Colon (tissue), 2 donors: ENCODE measurements around the gene STARD3.
"Not testable (repeated sequence)": the region's sequence is repeated elsewhere in the genome, so short reads cannot be mapped to it uniquely, and the experiment has no call there.

ENCODE experiments used
- FAIRE-seq: peaks from 2 replicates; lab custom pipeline; 2012; peaks lifted over from hg19 to GRCh38; lab: Jason Lieb, UNC
- donor health status: control.
- donor health status: control.

The STARD3 gene

GRCh38 chr17:39636927-39637736, at the start of gene STARD3:
Gene STARD3 (plus strand): TSS chr17:39637144. CDS start chr17:39653532, 16,388 bp downstream.
- FAIRE-seq, result no peak

GRCh38 chr17:39590180-39590579, 46.8 kb upstream of the STARD3 start:
- not testable (repeated sequence) for FAIRE-seq

DNA sequence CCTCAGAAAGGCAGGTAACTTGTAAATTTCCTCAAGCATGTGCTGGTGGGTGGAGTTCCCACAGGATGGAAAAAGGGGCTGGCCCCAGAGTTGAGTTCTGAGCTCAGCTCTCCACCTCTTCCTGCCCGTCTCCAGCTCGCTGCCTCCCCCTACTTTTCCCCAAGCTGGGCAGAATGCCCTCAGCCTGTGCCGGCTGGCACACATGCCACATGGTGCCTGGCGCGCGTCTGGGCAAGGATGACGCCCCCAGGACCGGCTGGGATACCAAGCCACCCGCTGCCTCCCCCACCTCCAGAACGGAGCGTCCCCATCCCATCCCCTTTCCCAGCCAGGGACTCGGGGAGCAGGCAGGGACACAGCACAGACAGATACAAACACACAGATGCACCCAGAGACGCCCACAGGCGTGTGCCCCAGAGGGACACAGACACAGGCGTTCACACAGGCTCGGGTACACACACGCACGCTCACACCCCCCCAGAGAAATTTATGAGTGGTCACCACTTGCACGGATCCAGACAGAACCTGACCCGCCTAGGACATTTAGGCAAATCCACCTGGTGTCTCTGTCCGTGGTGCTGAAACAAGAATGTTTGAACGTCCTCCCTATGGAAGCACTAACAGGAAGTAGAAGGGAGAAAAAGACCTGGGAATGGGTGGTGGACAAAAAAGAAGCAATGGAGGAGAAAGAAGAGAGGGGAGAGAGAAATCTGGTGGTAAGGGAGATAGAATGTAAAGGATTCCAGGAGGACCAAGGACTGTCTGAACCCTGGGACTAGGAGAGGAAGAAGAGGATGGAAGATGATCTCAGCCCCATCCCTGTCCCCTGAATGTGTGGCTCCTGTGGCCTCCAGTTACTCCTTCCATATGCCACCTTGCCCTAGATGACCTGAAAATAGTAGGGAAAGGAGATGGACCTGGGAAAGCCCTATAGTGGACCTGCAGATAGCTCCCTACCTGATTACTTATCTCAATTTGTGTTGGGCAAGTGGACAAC, 44.7 kb upstream of the STARD3 start:
- FAIRE-seq, result no peak

GRCh38 chr17:39593371-39593770, 43.6 kb upstream of the STARD3 start:
- no peak for FAIRE-seq

GRCh38 chr17:39595294-39595693, 41.6 kb upstream of the STARD3 start:
- no peak for FAIRE-seq

- no peak for FAIRE-seq
Observed at GRCh38 chr17:39595928-39596510, 40.9 kb upstream of the STARD3 start.

DNA sequence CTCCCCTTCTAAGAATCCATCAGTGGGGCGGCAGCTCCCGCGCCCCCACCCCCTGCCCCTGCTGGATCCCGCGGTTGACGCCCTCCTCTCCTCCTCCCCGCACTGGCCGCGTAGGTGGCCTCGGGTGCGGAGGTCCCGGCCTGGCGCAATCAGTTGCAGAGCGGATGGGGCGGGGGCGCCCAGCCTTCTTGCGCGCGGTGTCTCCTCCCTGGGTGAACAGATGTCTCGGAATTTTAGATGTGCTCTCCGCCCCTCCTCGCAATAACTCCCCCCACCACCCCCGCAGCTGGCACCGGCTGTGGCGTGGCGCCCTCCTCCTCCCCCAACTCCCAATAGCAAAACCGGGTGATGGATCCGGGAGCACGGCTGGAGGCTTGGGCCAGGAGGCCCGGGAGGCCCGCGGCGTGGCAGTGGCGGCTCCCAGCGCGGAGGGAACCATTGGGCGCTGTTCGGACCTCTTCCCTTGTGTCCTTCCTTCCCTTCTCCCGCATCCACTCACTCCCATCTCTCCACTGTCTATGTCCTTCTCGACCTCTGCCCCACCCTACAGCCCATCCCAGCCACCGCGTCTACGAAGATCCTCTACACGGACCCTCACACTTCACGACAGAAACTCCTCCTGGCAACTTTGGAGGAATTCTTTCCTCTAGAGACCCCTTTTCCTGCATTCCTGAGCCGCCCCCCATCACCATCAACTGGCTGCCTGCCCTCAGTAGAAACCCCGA, 40.2 kb upstream of the STARD3 start:
- no peak for FAIRE-seq

- no peak for FAIRE-seq
Observed at GRCh38 chr17:39597372-39598046, 39.4 kb upstream of the STARD3 start.

DNA sequence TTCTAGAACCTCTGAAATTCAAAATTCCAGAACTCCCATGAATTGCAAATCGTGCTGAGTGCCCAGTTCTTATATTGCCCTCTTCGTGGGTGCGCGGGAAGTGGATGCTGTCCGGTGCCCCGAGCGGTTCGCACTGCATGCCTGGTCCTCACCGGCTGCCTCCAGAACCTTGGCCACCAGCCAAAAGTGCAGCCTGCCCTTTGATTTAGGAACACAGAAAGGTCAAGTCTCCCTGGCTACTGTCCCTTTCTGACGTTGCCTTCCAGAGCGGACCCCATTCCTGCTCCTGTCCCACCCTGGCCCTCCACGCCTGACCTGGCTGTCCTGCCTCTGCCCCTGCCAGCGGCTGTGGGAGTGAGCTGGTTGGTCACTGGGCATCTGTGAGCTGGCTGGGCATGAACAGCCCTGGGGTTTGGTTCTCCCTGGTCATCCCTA, 38.9 kb upstream of the STARD3 start:
- FAIRE-seq, result no peak

DNA sequence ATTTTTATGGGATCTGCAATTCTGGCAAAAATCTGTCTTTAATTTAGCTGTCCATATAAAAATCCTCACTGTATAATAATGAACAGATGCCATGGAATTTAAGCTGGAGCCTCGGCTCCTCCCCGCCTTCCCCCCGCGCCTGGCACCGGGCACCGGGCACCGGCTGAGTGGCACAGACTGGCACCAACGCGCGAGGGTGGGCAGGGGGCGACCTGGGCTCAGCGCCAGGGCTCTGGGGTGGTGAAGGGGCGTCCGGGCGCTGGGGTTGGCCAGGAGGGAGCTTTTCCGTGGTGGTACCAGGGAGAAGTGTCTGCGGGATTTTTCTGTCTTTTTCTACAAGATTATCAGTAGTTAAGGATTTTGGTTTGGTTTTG, 38.3 kb upstream of the STARD3 start:
- FAIRE-seq, result no peak

DNA sequence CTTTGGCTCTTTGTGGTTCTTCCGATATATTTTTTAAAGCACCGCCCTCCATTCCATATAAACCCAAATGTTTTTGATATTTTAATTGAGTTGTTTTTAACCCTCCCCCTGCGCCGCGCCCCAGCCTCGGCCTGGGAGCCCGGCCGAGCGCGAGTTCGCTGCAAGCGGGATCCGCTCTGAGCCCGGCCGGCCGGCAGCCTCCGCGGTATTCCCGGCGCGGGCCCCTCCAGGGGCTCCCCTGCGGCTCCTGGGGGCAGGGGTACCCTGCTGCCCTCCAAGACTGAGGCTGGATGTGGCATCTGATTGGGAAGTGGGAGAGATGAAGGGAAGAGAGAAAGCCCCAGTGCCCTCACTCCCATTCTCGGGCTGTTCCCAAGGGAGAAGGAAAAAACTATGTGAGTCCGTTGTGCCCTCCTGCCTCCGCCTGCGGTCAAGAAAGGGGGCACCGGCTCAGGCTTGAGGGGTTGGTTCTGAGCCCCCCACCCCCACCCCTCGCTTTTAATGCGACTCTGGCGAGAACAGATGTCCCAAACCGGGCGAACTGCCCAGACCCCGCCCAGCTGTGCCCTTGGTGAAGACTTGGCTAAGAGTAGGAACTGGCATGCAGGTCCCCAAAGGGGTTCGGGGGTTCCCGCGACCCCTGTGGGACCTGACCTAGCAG, 37.8 kb upstream of the STARD3 start:
- no peak for FAIRE-seq

- FAIRE-seq, result no peak
Observed at GRCh38 chr17:39599665-39600231, 37.2 kb upstream of the STARD3 start.

- FAIRE-seq, result no peak
Observed at GRCh38 chr17:39600288-39600996, 36.5 kb upstream of the STARD3 start.

- no peak for FAIRE-seq
Observed at GRCh38 chr17:39600997-39601597, 35.8 kb upstream of the STARD3 start.

DNA sequence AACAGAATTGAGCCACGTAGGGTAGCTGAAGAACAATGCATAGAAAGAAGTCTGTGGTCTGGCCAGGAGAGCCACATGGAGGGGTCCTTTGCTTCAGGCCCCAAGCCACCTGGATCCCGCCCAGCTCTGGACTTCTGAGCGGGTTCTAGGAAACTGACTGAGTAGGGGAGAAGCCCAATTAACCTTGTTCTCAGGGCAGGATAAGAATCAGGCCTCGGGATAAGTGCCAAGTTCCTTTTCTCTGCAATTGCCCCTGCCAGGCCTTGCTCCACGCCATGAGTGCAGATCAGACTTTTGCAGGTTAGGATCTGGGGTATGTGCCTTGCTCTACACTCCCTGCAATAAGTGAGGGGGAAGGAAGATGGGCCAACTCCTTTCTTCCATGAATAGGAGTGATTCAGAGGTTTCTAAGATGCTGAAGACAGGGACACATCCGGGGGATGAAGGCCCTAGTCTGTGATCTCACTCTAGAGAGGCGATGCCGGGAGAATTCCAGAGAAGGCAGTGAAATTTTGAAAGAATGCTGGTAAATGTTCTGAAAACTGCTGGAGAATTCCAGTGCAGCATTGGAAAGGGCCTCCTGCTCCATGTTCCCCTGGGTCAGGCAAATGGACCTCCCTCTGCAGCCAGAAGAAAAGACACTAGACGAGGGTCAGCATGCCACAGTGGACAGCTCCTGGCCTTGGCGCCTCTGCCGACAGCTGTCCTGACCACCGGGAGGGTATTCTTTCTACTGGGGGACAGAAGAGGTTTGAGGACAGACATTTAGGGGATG, 35.0 kb upstream of the STARD3 start:
- no peak for FAIRE-seq

DNA sequence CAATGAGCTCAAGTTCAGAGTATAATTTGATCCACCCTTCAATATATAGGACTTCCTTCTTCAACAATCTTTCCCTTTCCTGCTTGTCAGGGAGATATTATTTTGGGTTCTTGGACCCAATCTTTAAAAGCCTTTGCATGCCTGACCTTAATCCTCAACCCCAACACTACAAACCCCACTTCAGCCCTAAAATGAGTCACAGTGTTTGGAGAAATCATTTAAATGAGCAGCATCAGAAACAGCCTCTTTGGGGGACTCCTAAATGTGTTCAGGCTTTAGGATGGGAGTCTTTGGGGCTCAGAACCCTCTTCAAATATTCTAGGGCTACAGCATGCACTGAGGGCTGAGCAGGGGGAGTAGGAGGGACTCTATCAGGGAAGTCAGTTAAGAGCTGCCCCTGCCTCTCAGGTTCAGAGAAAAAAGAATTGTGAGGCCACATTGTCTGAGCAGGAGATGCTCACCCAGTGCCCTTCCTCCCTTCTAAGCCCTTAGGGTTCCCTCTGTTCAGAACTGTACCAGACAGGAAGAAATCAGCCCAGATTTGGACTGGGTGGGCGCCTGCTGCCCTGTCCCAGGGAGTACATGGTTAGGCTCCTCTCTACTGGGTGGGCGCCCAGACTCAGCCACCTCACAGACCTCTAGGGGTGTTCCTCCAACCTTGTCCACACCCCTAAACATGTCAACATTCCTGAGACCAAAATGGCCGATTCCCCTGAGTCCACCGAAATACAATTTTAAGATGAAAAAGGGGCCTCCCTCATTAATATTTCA, 34.2 kb upstream of the STARD3 start:
- FAIRE-seq, result no peak

GRCh38 chr17:39603304-39604016, 33.5 kb upstream of the STARD3 start:
- FAIRE-seq, result no peak
